ENCODE results near the gene B3GALT6. TPM values are rescaled to one million over a fixed set of nuclear protein-coding genes. Genes with fewer than 3 reads are reported as not detected.

The B3GALT6 gene
- total and polyA plus RNA-seq, 2 experiments from 2014 or later, result 5.5 to 26.5 TPM

GRCh38 chr1:1211541-1212441 lies 20.2 kb upstream of the B3GALT6 start (continued):
- TF ChIP-seq REST (IDR thresholded peaks at IDR 0.05; ENCODE audit: unreplicated experiment), result no peak
- TF ChIP-seq ETS1 (IDR thresholded peaks at IDR 0.05), result no peak

GRCh38 chr1:1212780-1213344 lies 19.2 kb upstream of the B3GALT6 start:
- Mint-ChIP-seq H3K27ac (no peak overlapping the region), H3K36me3 (ENCODE audit: low read depth) (peaks cover 8% of the 10 kb centered on the region; the same call in 2 of the 3 replicates), H3K4me3 (no peak overlapping the region), H3K27me3 (ENCODE audit: insufficient read depth, low read depth, poor library complexity) (peaks cover 10% of the 10 kb centered on the region), H3K9me3 (no peaks in the 10 kb centered on the region; the same call in 2 of the 3 replicates), H3K4me1 (no peaks in the 10 kb centered on the region)
- no peaks in the 10 kb centered on the region for H3K79me2 ChIP-seq (replicated peaks; ENCODE audit: insufficient read depth)
- no peak overlapping the region for H2AFZ ChIP-seq
- peaks cover 4% of the 10 kb centered on the region; the same call in 1 of the 2 replicates for H3K36me3 ChIP-seq (ENCODE audit: insufficient read depth)
- no peak overlapping the region for H3K27ac ChIP-seq (ENCODE audit: low read depth)
- no peaks in the 10 kb centered on the region for H3K4me1 ChIP-seq (ENCODE audit: insufficient read depth)
- H4K20me1 ChIP-seq (replicated peaks; ENCODE audit: insufficient read depth), result no peaks in the 10 kb centered on the region; the same call in 1 of the 2 replicates
- H3K4me3 ChIP-seq, result no peak overlapping the region
- no peak overlapping the region for H3K4me2 ChIP-seq
- H3K9me2 ChIP-seq (ENCODE audit: insufficient read depth), result no peaks in the 10 kb centered on the region
- H3F3A ChIP-seq (replicated peaks; ENCODE audit: low read depth), result no peaks in the 10 kb centered on the region
- ATAC-seq (no peak), DNase-seq (ENCODE audit: low spot score) (no peak)
- no peak for TF ChIP-seq JUNB (IDR thresholded peaks at IDR 0.05; ENCODE audit: unreplicated experiment)
- no peak for TF ChIP-seq ZNF331 (CRISPR knock-in tag; IDR thresholded peaks at IDR 0.05; ENCODE audit: low read depth)
- no peak for TF ChIP-seq ETS1 (IDR thresholded peaks at IDR 0.05)
- TF ChIP-seq EZH2 (IDR thresholded peaks at IDR 0.05; ENCODE audit: low read depth, unreplicated experiment), result no peak
- no peak for TF ChIP-seq NANOG (IDR thresholded peaks at IDR 0.05; ENCODE audit: borderline replicate concordance)
- TF ChIP-seq CREB1 (CRISPR knock-in tag; IDR thresholded peaks at IDR 0.05; ENCODE audit: low read depth), result no peak
- no peaks in the 10 kb centered on the region for H3K27me3 ChIP-seq (ENCODE audit: insufficient read depth)

Measured in GM23338 (cell line).